Activated CD4-positive, alpha-beta T cell treated with anti-CD3 and anti-CD28 coated beads, Interleukin-2, amount 50 U/mL, for 24 hours (primary cell): ENCODE measurements around the gene NAA80.
A peak's percentile ranks its signal among the peaks of the same experiment; 100 is the strongest.

ENCODE experiments used
- DNase-seq, 2 donors: peaks; one replicate each; pipeline ENCODE4 v3.0.0-alpha.2; 2020; ENCODE audit warnings: low read depth in 1 of 2, low spot score in 1 of 2

Gene NAA80

DNA sequence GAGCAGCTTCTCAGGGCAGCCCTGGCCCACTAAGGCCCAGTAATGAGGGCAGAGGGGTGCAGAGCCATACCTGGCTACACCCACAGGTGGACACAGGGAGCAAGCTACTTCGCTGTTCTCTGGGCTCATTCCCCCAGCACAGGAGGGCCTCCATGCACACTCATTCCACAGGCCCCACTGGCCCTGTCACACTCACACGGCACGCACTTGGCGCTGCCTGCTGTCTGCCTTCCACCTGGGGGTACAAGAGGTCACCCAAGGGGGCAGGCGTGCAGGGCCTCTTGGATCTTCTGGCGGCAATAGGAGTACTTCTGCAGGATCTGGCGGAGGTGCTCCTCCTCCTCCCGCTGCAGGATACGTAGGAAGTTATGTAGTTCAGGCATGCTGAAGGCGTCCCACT, 31.1 kb upstream of the NAA80 start:
- DNase-seq, result no peak

DNA sequence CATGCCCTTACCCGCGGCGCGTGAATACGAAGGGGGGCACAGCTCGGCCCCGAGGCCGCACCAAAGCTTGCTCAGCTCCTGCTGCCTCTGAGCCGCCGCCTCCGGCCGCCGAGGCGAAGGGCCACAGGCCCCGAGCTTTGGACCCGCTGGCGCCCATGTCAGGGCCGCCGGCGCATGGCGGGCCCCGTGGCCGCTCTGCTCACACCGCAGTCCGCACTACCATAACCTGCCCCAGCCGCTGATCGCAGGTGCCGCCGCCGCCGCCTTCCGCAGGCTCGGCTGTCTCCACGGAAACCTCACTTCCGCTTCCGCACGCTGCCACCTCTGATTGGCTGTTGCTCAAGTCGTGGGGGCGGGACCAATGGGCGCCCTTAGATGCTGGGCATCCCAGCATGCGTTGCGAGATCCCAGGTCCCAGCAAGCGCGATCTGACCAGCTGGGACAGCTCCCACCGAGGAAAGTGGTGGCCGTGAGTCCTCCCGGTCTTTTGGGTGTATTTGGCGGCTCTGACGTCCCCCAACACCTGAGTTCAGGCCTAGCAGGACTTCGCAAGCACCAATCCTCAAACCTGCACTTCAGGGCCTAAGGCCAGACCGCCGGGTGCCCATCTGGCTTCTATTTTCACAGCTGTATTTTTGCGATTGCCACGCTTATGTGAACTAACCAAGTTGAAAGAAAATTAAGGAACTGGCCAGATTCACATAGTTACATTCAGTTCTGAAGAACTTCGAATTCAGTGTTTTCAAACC, 28.9 kb upstream of the NAA80 start, which contains the start of gene TUSC2:
Gene TUSC2 (minus strand): TSS at position 281 of the 749 bp plus-strand sequence. CDS start 124 bp downstream, at position 157.
- DNase-seq, result peak; percentile 84 to 94

DNA sequence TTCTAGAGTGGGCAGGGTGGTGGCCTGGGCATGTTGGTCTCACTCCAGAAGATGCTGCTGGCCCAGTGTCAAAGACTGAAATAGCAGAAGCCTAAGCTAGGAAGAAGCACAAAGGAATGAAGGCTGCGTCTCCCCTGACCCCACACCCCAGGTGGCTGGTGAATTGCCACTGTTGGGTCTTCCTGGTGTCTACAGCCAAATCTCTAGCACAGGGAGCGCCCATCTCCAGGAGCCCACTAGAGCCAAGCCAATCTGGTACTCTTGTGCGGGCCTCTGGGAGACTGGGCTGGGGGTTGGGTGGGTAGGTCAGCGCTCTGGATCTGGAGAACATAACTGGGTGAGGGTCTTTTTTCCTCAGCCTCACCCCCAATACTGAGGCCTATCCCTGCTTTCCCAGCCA, 27.9 kb upstream of the NAA80 start:
- DNase-seq, result no peak

DNA sequence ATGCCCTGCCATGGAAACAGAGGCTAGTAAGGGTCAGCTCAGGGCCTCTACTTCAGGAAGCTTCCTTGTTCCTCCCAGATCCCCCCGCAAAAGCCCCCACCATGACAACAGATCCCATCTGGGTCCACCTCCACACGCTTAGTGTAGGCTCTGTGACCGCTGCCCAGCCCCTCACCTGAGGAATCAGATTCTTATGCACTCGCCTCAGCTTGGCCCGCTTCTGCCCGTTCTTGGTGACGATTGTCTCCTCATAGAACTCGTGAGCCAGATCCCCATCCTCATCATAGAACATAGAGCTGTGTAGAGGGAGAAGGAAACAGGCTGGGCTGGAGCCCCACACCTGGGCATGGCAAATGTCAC, 27.0 kb upstream of the NAA80 start:
- no peak for DNase-seq

DNA sequence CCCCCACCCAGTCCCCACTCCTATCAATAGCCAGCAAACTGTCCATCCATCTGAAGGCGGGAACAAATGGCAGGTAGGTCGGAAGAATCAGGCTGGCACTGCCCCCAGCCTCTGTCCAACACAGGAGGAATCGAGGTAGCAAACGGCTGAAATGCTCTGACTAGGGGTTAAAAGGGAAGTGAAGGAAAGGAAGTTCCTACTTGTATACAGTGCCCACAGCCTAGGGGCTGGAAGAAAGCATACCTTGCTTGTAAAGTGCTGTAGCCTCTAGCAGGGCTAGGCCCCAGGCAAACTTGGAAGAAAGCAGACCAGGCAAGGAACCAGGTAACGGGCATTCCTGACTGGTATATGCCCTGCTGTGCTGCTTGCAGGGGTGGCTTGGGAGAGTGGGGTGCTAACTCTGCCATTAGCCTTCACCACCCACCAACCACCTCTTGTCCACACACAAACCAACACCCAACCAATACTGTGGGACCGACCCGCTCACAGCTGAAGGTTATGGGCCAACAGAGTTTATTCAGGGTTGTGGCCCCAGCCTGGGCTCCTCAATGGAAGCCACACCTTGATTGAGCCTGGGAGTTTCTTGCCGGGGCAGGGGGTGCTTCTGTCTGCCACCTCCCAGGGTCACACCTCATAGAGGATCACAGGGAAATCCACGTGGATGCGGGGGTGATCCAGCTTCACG, 26.4 kb upstream of the NAA80 start:
- no peak for DNase-seq

DNA sequence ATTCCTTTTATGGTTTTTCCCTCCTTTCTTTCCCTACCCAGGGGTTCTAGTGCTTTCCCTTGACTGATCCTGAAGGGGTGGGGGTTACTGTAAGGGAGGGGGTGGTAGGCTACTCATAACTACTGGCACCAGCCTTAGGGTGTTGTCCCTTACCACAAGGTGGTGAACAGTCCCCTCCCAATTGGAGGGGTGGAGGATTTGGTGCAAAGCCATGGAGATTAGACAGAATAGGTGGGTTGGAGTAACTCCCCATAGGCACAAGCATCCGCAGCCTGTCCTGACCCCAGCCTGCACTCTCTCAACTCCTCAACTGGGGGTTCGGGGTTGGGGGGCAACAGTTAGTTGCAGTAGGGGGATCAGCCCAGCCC, 25.9 kb upstream of the NAA80 start:
- DNase-seq, result no peak

DNA sequence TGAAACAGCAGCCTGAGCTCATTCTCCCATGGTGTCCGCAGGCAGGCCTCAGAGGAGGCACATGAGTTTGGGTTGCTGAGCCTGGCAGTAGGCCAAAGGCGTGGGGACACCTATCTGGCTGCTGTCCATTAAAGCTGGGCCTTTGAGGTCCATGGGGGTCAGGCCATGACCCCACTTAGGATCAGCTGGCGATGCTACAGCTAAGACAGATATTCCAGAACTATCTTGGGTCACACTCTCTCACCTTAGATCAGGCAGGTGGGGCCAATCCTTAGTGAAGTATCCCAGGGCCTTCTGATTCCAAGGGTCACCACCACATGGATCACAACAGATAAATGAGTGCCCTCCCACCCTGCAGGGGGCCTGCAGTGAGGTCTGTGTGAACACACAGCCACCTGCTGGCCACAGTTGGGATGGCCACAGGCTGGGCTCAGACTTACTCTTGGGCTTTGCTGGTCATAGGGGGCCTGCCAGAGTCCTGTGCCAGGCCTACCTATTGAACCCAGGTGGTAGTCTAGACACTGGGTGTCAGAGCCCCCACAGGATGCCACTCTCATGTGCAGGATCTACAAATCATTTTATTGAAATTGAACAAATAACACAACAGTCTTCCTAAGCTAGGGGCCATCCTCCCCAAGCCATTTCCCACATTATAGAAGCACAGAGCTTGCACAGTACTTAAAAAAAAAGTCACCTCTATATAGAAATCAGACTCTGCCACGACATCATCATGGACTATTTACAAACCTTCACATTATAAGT, 25.3 kb upstream of the NAA80 start:
- DNase-seq, result no peak

DNA sequence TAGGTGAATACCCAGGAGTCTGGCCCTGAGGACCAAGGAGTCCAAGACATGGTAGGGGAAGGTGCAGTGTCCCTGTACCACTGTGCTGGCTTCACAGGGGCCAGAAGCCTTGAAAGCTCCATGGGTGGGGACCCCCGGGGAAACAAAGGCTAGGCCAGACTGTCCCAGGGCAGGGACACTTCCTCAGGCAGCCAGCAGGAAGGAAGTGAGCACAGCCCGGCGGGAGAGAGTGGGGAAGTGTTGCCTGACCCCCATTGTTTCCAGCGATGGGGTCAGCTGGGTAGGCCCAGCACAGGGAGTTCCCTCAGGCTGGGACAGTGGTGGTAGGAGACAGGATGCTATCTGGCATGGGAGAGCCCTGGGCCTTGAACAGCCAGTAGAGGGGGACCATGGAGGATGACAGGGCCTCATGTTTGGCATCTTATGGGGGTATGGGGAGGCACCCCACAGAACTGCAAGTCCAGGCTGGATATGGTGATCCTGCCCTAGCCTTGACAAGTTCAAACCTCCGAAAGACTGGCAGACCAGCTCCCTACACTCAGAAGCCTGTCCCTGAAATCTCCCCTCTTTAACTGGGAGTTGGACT, 24.5 kb upstream of the NAA80 start:
- no peak for DNase-seq

DNA sequence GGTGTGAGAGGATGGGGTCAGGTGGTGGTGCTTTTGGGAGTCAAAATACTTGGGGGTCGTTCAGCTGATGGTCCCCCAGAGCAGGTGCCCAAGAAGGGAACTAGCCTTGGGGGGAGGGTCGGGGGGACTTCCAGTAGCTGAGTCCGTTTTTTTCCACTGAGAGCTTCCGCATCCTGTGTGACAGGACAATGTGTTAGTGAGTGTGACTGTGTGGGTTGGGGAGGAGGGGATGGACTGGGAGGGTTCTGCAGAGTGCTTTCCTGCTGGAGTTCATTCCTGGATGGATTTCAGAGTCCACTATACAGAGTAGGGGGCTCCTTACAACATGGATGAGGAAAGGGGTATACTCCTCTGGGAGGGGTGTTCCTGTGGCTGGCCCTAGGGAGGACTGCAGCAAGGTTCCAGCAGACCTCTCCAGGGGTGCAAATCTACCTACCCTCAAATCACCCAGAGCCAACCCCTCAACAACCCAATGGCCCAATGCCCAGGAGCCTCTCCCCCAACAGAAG, 23.9 kb upstream of the NAA80 start:
- DNase-seq, result no peak

DNA sequence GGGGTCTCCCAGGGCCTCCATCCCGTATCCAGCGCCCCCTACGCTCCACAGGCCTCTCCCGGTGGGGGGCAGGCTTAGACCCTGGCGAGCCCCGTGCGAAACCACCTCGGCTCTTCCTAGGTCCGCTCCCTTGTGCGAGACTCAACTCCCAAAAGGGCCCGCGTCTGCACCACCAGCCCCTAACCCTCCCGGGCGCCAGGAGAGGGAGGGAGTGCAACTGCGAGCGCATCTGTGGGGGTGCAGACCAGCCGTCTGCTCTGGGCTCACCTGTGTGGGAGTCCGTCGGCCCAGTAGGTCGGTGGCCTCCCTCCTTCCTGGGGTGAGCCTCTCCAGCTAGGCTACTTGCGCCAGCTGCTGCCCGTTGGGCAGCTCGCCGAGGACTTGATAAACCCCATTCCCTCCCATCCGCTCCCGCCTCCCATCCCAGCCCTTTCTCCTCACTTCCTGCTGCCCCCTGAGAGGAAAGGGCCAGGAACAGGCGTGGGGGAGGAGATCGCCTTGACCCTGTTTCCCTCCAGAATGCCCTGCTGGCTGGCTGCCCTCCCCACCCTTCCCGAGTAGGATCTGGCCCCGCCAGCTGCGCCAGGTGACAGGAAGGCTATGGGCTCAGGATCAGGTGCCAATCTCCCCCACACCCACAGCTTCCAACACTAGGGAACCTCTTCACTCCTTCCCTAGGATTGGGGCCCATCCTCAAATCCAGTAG, 23.3 kb upstream of the NAA80 start, which contains the start of gene HYAL2:
Gene HYAL2 (minus strand): TSS at position 360 of the 706 bp plus-strand sequence. CDS start 2,256 bp downstream, outside the sequence.
- no peak for DNase-seq

DNA sequence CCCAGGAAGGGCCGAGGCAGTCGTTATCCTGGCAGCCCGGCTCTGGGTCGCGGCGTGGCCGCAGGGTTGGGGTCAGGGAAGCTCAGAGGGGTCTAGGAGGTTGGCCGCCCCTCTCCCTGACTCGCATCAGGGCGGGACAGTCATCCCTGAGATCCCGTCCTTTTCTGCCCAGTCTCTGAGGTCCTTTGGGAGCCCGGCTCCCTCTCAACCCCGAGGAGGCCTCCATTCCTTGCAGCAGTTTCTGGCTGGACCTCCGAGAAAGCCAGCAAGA, 22.8 kb upstream of the NAA80 start:
- no peak for DNase-seq

DNA sequence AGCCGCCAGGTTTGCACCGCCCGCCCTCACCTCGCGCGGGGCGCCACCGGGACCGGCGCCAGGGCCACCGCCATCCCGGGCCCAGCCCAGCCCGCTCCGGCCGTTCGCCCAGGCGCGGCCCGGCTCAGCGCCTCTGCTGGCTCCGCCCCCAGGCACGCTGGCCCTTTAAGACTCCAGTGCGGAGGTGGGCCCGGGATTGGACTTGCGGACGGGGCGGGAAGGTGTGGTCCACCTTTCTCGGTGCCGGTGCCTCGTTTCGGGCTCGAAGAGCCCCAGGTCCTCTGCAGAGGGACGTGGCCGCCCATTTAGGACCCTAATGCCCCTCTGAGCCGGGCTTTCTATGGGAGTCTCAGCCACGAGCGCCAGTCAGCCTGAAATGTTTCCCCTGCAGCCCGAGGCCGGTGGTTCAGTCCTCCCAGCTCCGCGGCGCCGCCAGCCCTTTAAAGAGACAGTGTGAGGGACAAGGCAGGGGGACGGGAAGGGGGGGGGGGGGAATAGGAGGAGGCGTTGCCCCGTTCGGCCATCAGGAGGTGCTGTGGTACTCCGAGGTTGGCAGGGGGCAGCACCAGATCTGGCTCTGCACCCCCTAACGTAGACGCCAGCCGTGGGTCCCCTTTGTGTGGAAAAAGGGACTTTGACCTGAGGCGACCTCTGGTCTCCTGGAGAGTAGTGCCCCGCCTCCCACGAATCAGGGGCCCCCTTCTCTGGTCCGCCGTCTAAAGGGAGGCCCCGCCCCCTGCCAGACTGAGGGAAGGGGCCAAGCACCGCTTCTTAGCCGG, 22.3 kb upstream of the NAA80 start:
- peak; percentile 75 to 78 for DNase-seq

DNA sequence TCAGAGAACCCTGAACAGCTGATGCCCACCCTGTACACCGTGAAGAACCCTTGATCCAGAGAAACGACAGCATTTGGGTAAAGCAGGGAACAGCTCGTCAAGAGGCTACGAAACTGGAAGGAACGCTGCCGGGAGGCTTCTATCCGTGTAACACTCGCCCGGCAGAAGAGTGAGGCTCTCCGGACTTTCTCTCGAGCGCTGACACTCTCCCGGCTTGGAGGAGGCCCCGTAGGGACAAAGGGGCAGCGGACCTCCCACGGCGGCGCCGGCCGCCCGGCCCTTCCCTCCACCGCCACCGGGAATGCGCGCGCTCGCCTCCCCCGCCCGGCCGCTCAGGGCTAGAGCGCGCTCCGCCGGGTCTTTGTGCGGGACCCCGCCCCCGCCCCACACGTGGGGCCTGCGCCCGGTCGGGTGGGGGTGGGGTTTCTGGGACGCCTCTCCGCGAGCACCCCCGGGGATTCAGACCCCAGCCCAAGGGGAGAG, 21.7 kb upstream of the NAA80 start:
- DNase-seq, result peak in 1 of 2 donors; percentile 47

DNA sequence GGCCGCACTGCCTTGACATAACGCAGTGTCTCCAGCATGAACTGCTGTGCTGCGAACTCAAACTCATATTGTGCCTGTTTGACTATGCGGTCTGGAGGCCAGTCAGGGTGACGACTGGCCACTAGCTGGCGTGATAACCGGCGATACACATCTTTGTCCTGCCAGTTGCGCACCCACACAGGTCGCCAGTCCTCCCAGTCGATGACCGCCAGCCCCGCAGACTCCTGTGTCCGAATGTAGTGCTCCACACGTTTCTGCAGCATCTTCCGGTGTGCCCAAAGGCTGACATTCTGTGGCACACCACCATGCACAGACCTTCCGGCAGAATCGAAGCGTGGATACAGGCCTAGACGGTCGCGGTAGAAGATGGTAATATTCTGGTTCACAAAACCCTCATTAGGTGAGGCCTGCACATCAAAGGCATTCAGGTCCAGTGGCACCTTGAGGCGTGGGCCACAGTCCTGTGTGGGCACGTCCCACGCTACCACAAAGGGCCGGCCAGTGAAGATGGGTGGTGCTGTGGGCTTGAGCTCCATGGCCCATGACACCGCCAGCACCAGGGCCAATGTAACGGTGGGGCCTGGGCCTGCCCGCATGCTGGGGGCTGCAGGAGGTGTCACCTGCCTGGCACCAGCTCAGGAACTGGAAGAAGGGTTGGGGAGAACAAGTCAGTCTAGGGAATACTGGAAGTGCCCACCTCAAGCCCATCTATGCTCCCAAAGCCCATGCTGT, 20.9 kb upstream of the NAA80 start:
- DNase-seq, result no peak

DNA sequence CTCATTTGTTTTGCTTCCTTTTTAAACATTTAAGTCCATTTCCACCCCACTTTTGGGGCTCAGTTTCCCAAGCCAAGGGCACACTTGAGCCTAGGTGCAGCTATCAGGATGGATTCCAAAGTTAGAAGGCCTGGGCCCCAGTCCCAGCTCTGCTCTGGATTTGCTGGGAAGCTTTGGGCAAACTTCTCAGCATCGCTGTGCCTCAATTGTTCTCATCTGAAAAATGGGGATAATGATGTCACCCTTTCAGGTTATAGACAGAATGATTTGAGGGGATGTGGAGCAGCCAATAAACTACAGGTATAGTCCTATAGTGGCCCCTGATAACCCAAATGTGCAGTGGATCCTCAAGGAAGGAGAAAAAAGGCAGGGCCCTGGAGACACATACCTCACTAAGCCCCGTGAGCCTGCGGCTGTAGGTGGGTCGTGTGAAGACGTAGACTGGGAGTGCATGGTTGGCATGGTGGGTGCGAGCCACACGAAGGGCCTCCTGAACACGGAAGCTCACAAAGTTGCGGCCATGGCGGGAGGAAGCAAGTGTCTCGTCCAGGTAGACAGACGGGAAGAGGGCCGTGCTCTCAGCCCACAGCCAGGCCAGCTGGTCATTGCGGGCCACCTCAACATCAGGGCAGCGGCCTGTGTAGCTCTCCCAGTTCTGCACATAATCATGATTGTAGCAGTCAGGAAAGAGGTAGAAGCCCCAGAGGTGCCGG, 20.1 kb upstream of the NAA80 start:
- no peak for DNase-seq

DNA sequence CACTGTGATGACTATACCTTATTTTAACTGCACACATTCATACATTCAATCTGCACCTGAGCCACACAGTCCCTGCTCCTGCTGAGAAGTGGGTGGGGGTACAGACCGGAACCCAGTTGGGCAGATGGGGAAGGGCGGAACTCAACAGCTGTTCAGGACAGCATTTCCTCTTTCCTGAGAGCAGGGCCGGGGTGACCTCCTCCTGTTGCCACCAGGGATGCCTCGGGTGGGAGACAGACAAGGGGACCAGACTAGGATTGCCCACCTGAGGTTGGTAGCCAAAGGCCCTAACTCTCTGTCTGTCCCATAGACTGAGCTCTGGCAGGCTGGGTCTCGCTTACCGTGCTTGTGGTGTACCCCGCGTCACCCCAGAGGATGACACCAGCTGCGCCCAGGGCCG, 19.4 kb upstream of the NAA80 start:
- DNase-seq, result no peak

DNA sequence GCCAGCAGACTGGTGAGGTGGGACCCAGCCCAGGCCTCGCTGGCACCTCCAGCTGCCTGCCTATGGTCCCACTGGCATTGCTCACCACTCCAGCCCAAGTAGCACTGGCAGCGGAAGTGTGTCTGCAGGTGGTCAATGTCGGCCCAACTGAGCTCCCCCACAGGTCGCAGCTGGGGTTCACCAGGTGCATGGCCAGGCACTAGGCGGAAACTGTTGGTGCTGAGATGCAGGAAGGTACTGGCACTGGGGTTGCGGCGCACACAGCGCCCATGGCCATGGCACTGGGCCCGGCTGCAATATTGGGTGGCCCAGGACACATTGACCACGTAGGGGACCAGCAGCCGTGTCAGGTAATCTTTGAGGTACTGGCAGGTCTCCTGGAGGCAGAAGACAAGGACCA, 19.0 kb upstream of the NAA80 start:
- DNase-seq, result no peak

DNA sequence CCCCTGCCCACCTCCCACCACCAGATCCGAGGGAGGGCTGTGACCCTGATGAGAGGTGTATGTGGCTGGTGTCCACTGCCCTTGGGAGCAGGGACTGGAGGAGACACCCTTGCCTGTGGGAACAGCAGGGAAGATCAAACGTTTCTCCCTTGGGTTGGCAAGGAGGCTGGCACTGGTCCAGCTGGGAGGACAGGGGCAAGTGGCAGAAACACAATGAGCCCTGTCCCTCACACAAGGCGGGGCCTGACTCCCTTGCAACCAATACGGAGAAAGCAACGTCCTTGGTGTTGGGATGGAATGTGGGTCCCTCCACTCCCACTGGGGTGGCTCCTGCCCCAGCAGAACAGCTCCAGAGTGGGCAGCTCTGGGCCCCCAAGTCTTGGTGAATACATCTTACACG, 18.1 kb upstream of the NAA80 start:
- DNase-seq, result no peak
